Measurements from ENCODE around the gene MMP3. TPM values are rescaled to one million over a fixed set of nuclear protein-coding genes. Genes with fewer than 3 reads are reported as not detected.
A peak's percentile ranks its signal among the peaks of the same experiment; 100 is the strongest.

MMP3 gene
- total and polyA plus RNA-seq, 10 donors: not detected

DNA sequence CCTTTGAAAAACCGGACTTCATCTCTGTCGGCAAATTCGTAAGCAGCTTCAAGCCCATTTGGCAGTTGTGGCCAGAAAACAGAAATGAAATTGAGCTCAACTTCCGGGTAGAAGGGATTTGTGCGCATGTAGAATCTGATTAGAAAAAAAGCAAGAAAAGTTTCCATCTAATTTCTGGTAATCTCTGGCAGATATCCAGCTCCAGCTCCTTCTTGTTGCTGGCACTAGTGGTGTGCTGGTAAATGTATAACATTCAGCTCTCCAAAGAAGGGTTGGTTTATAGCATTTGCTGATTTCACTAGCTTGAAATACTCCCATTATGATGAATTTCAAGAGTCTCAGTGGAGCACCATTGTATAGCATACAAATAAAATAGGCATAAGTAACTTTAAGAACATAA lies 50.8 kb downstream of the MMP3 start:
- 75 to 88% (median 87%) methylated on average over 5 of the region's 5 CpGs for WGBS, 5 donors
- Histone ChIP-seq H3K36me3 (no peaks in the 10 kb centered on the region), H3K4me3 (peak overlapping the region in 1 of 8 donors; percentile 14), H3K27me3 (replicated peaks in 1 of 7) (no peaks in the 10 kb centered on the region), H3K4me1 (no peaks in the 10 kb centered on the region), H3K9me3 (no peaks in the 10 kb centered on the region), H3K27ac (no peak overlapping the region)
- intact Hi-C loops (cut with DNase I; ENCODE audit: low total_unique reads): no loop called here
- DNase-seq: no peak
- TF ChIP-seq POLR2AphosphoS5 (IDR thresholded peaks at IDR 0.05): no peak
- no peak for TF ChIP-seq POLR2A (IDR thresholded peaks at IDR 0.05)
- TF ChIP-seq, protein P1, sequence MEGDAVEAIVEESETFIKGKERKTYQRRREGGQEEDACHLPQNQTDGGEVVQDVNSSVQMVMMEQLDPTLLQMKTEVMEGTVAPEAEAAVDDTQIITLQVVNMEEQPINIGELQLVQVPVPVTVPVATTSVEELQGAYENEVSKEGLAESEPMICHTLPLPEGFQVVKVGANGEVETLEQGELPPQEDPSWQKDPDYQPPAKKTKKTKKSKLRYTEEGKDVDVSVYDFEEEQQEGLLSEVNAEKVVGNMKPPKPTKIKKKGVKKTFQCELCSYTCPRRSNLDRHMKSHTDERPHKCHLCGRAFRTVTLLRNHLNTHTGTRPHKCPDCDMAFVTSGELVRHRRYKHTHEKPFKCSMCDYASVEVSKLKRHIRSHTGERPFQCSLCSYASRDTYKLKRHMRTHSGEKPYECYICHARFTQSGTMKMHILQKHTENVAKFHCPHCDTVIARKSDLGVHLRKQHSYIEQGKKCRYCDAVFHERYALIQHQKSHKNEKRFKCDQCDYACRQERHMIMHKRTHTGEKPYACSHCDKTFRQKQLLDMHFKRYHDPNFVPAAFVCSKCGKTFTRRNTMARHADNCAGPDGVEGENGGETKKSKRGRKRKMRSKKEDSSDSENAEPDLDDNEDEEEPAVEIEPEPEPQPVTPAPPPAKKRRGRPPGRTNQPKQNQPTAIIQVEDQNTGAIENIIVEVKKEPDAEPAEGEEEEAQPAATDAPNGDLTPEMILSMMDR (IDR thresholded peaks at IDR 0.05 in 8 of 11, conservative IDR thresholded peaks at IDR 0.05 in 3 of 11): no peak

DNA sequence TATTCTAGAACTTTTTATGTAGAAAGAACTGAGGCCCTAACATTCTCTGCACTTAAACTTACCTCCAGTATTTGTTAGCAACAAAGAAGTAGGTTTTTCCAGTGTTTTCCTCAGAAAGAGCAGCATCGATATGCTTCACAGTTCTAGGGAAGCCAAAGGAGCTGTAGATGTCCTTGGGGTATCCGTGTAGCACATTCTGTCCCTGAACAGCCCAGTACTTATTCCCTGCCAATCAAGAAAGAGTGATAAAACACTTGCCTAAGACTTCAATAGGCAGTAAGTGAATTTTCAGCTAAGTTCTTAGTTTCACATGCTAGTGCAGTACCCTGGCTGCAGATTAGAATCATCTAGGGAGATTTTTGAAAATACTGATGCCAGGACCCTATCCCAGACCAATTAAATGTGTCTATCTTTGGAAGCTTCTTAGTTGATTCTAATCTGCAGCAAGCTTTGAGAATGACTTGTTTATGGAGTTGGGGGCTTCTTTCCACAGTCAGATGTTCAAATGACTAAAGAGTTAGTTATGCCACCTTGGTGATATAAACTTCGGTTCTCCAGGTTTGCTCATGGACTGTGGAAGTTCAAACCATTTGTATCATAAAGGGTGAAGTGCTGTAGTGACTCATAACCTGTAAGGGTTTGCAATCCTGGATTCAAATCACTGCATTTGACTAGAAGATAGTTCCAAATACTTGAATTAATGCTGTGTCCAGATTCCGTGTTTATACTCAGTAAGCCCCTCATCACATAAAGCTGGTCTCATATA lies 52.0 kb downstream of the MMP3 start:
- Histone ChIP-seq H3K27me3 (replicated peaks in 1 of 7) (no peaks in the 10 kb centered on the region), H3K36me3 (no peaks in the 10 kb centered on the region), H3K9me3 (no peaks in the 10 kb centered on the region), H3K4me3 (peak overlapping the region in 1 of 8 donors; percentile 14), H3K4me1 (no peaks in the 10 kb centered on the region), H3K27ac (no peak overlapping the region)
- WGBS, 5 donors: 76 to 88% (median 82%) methylated on average over 4 of the region's 4 CpGs
- no peak for DNase-seq
- intact Hi-C loops (cut with DNase I; ENCODE audit: low total_unique reads): no loop called here
- TF ChIP-seq POLR2AphosphoS5 (IDR thresholded peaks at IDR 0.05) (no peak), POLR2A (IDR thresholded peaks at IDR 0.05) (no peak)
- TF ChIP-seq, protein P1 (IDR thresholded peaks at IDR 0.05 in 8 of 11, conservative IDR thresholded peaks at IDR 0.05 in 3 of 11): no peak

DNA sequence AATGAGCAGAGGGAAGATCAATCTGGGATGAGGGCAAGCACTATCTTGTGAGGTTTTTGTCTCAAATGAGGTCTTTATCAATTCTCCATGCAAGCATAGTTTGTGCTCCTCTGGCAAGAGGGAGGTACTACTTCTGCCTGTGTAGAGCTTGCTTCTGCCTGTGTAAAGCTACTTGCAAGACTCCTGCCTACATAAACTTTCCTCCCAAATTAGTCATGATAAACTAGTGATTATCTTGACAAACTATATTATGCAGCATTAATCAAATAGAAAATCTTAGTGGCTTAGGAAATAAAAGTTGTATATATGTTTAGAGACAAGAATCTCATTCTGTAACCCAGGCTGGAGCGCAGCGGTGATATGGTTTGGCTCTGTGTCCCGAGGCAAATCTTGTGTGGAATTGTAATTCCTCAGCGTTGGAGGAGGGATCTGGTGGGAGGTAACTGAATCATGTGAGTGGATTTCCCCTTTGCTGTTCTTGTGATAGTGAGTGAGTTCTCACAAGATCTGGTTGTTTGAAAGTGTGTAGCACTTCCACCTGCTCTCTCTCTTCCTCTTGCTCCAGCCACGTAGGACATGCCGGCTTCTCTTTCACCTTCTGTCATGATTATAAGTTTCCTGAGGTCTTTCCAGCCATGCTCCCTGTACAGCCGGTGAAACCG lies 54.9 kb downstream of the MMP3 start:
- no peaks in the 10 kb centered on the region for H3K9me3 ChIP-seq

More for the DNA sequence above, 54.9 kb downstream of the MMP3 start:
- Histone ChIP-seq H3K4me3 (no peak overlapping the region), H3K36me3 (no peaks in the 10 kb centered on the region), H3K27me3 (replicated peaks in 1 of 7) (no peaks in the 10 kb centered on the region), H3K4me1 (no peaks in the 10 kb centered on the region), H3K27ac (no peak overlapping the region)
- DNase-seq: no peak
- intact Hi-C loops (cut with DNase I; ENCODE audit: low total_unique reads): no loop called here
- WGBS, 5 donors: 78 to 85% (median 79%) methylated on average over 8 of the region's 8 CpGs
- TF ChIP-seq, protein P1 (IDR thresholded peaks at IDR 0.05 in 8 of 11, conservative IDR thresholded peaks at IDR 0.05 in 3 of 11): no peak
- no peak for TF ChIP-seq POLR2A (IDR thresholded peaks at IDR 0.05)
- no peak for TF ChIP-seq POLR2AphosphoS5 (IDR thresholded peaks at IDR 0.05)

Other genes starting within 250 kb of the MMP3 start
- not detected for gene MMP20, start 218.3 kb downstream of the MMP3 start, total RNA-seq
- under 1 TPM in 1 of 3 donors, not detected in 2; 0.11 TPM for gene MMP20, start 218.3 kb downstream of the MMP3 start, polyA plus RNA-seq
- under 1 TPM in 1 of 7 donors, not detected in 6; 0.23 TPM for gene MMP27, start 137.8 kb downstream of the MMP3 start, total RNA-seq
- gene MMP27, start 137.8 kb downstream of the MMP3 start, polyA plus RNA-seq: not detected
- 100 to 1,000 TPM in 1 of 7 donors, 10 to 100 TPM in 5, 1 to 10 TPM in 1; 2.2 to 120 (median 25.4) TPM for gene MMP8, start 118.7 kb downstream of the MMP3 start, total RNA-seq
- gene MMP8, start 118.7 kb downstream of the MMP3 start, polyA plus RNA-seq: 10 to 100 TPM in 1 of 3 donors, 1 to 10 TPM in 1, under 1 TPM in 1; 0.87 to 10.2 (median 7.5) TPM
- under 1 TPM in 3 of 7 donors, not detected in 4; 0.50 to 0.79 (median 0.70) TPM for gene MMP10, start 63.0 kb downstream of the MMP3 start, total RNA-seq
- gene MMP10, start 63.0 kb downstream of the MMP3 start, polyA plus RNA-seq: under 1 TPM in 2 of 3 donors, not detected in 1; 0.06 to 0.07 TPM
- 1 to 10 TPM; 1.2 to 8.8 (median 2.3) TPM for gene MMP1, start 45.4 kb downstream of the MMP3 start, total RNA-seq
- gene MMP1, start 45.4 kb downstream of the MMP3 start, polyA plus RNA-seq: 1 to 10 TPM in 2 of 3 donors, under 1 TPM in 1; 1.00 to 4.0 (median 2.4) TPM
- gene MMP12, start 31.4 kb upstream of the MMP3 start, total RNA-seq: 10 to 100 TPM in 1 of 7 donors, 1 to 10 TPM in 6; 1.7 to 64.9 (median 4.8) TPM
- 1 to 10 TPM in 2 of 3 donors, under 1 TPM in 1; 0.52 to 8.1 (median 1.7) TPM for gene MMP12, start 31.4 kb upstream of the MMP3 start, polyA plus RNA-seq
- gene MMP13, start 112.1 kb upstream of the MMP3 start, total RNA-seq: not detected
- gene MMP13, start 112.1 kb upstream of the MMP3 start, polyA plus RNA-seq: not detected
- 10 to 100 TPM; 17.3 to 33.0 (median 20.9) TPM for gene DCUN1D5, start 248.6 kb upstream of the MMP3 start, total RNA-seq
- gene DCUN1D5, start 248.6 kb upstream of the MMP3 start, polyA plus RNA-seq: 10 to 100 TPM; 12.3 to 17.8 (median 17.6) TPM

Measured in spleen (tissue), 11 donors.